ENCODE results near the gene PDE7B. TPM values are rescaled to one million over a fixed set of nuclear protein-coding genes. Genes with fewer than 3 reads are reported as not detected.

Gene PDE7B
- total and polyA plus RNA-seq, 10 donors, result 0.54 to 4.6 (median 1.5) TPM

DNA sequence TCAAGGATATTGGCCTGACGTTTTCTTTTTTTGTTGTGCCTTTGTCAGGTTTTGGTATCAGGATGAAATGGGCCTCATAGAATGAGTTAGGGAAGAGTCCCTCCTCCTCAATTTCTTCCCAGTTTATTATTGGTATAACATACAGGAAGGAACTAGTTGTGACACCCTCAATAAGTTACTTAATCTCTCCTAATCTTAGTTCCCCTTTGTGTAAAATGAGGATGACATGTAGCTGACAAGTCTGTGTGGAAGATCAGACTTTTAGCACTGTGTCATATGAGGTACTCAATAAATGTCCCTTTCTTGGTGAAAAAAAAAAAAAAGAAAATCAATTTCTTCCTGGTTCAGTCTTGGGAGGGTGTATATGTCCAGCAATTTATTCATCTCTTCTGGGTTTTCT, 155.8 kb downstream of the PDE7B start:
- no peak overlapping the region for H3K4me3 ChIP-seq
- H3K36me3 ChIP-seq, result no peaks in the 10 kb centered on the region
- no peak for DNase-seq
- TF ChIP-seq, protein P1, sequence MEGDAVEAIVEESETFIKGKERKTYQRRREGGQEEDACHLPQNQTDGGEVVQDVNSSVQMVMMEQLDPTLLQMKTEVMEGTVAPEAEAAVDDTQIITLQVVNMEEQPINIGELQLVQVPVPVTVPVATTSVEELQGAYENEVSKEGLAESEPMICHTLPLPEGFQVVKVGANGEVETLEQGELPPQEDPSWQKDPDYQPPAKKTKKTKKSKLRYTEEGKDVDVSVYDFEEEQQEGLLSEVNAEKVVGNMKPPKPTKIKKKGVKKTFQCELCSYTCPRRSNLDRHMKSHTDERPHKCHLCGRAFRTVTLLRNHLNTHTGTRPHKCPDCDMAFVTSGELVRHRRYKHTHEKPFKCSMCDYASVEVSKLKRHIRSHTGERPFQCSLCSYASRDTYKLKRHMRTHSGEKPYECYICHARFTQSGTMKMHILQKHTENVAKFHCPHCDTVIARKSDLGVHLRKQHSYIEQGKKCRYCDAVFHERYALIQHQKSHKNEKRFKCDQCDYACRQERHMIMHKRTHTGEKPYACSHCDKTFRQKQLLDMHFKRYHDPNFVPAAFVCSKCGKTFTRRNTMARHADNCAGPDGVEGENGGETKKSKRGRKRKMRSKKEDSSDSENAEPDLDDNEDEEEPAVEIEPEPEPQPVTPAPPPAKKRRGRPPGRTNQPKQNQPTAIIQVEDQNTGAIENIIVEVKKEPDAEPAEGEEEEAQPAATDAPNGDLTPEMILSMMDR (IDR thresholded peaks at IDR 0.05 in 8 of 11, conservative IDR thresholded peaks at IDR 0.05 in 3 of 11), result no peak
- TF ChIP-seq POLR2AphosphoS5 (IDR thresholded peaks at IDR 0.05) (no peak), POLR2A (IDR thresholded peaks at IDR 0.05) (no peak)
- H3K27me3 ChIP-seq (replicated peaks in 1 of 7), result no peaks in the 10 kb centered on the region
- peak overlapping the region in 2 of 8 donors; percentile 21 to 31 for H3K27ac ChIP-seq
- H3K4me1 ChIP-seq, result no peaks in the 10 kb centered on the region
- intact Hi-C loops (cut with DNase I; ENCODE audit: low total_unique reads), result no loop called here
- WGBS, 5 donors, result 35 to 69% (median 48%) methylated on average over 1 of the region's 1 CpG
- peaks cover 0 to 20% (median 11%) of the 10 kb centered on the region in 8 donors for H3K9me3 ChIP-seq

DNA sequence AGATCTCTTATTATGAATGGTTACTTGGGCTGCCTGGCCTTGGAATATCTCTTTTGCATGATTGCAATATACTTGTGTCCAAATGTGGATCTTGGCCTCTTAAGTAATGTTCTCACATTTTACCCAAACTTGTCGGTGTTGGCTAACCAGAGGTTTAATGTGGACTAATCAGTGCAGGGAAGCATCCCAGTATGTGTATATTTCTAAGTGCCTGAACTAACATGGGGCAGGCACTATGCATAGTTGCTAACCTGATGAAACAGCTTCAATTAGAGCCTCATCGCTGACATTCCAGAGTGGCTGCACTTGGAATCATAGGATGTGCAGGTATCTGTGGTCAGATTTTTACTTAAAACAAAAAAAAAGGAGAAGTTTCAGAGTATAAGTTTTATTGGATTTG, 160.0 kb downstream of the PDE7B start:
- H3K27me3 ChIP-seq (replicated peaks in 1 of 7), result no peaks in the 10 kb centered on the region
- 74 to 91% (median 86%) methylated on average over 2 of the region's 2 CpGs for WGBS, 5 donors
- intact Hi-C loops (cut with DNase I; ENCODE audit: low total_unique reads), result no loop called here
- no peak overlapping the region for H3K27ac ChIP-seq
- no peak for DNase-seq
- H3K4me1 ChIP-seq, result no peaks in the 10 kb centered on the region
- no peak overlapping the region for H3K4me3 ChIP-seq
- peaks cover 0 to 15% (median 7%) of the 10 kb centered on the region in 8 donors for H3K9me3 ChIP-seq
- TF ChIP-seq POLR2A (IDR thresholded peaks at IDR 0.05) (no peak), POLR2AphosphoS5 (IDR thresholded peaks at IDR 0.05) (no peak)
- TF ChIP-seq, protein P1 (IDR thresholded peaks at IDR 0.05 in 8 of 11, conservative IDR thresholded peaks at IDR 0.05 in 3 of 11), result no peak
- H3K36me3 ChIP-seq, result no peaks in the 10 kb centered on the region

DNA sequence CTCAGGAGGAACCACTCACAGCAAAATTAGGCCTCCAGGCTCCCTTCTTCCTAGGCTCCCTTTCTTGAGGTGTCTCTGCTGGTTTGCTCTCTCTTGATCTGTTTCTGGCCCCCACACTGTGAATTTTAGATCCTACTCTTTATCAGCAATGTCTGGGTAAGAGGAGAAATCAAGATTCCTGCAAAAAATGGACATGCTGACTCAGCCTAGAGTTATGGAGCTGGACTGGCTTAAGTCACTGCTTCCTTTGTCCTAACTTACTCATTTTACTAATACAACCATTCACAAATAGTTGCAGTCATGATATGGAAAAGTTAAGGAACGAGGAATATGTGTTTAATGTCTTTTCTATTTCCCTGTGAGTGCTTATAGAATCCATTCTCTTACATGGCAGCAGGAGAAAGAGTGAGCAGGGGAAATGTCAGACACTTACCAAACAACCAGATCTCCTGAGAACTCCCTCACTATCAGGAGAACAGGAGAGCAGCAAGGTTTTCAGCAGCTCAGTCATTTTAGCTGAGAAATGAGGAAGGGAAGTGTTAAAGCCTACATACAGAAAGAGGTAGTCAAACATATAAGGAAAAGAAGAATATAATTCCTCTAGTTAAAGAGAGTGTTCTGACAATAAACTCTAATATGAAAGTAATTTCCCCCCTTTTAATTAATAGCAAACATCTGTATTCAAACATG, 160.8 kb downstream of the PDE7B start:
- DNase-seq, result no peak
- Histone ChIP-seq H3K27me3 (replicated peaks in 1 of 7) (no peaks in the 10 kb centered on the region), H3K4me1 (no peaks in the 10 kb centered on the region), H3K4me3 (no peak overlapping the region), H3K27ac (no peak overlapping the region), H3K9me3 (peaks cover 0 to 7% (median 0%) of the 10 kb centered on the region in 8 donors), H3K36me3 (no peaks in the 10 kb centered on the region)
- TF ChIP-seq, protein P1 (IDR thresholded peaks at IDR 0.05 in 8 of 11, conservative IDR thresholded peaks at IDR 0.05 in 3 of 11), result no peak
- no peak for TF ChIP-seq POLR2A (IDR thresholded peaks at IDR 0.05)
- no peak for TF ChIP-seq POLR2AphosphoS5 (IDR thresholded peaks at IDR 0.05)
- intact Hi-C loops (cut with DNase I; ENCODE audit: low total_unique reads), result no loop called here
- 72 to 87% (median 78%) methylated on average over 1 of the region's 1 CpG for WGBS, 5 donors

DNA sequence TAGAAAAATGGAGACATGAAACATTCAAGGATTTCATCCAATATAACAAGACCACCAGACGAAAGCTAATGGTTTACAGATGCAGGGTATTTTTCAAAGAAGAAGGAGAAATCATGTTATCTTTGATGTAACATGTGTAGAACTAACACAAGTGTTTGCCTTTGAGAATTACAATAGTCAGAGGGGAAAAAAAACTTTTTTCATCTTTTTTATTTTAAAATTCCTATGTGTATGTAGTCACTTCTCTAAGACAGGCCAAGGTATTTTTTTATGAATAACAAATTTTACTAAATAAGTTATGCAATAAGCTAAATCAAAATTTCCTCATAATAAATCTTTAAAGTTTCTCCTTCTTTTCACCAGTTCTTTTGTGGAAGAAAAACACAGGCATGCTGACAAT, 161.4 kb downstream of the PDE7B start:
- 75 to 95% (median 76%) methylated on average over 1 of the region's 1 CpG for WGBS, 5 donors
- DNase-seq, result no peak
- Histone ChIP-seq H3K36me3 (no peaks in the 10 kb centered on the region), H3K27ac (no peak overlapping the region), H3K27me3 (replicated peaks in 1 of 7) (no peaks in the 10 kb centered on the region), H3K9me3 (peaks cover 0 to 4% (median 0%) of the 10 kb centered on the region in 8 donors), H3K4me1 (no peaks in the 10 kb centered on the region), H3K4me3 (no peak overlapping the region)
- intact Hi-C loops (cut with DNase I; ENCODE audit: low total_unique reads), result no loop called here
- TF ChIP-seq, protein P1 (IDR thresholded peaks at IDR 0.05 in 8 of 11, conservative IDR thresholded peaks at IDR 0.05 in 3 of 11), result no peak
